GM19328 (cell line): ENCODE measurements around the gene ANKRD33B.
"Not testable (repeated sequence)": the region's sequence is repeated elsewhere in the genome, so short reads cannot be mapped to it uniquely, and the experiment has no call there.

Experiments used
- ATAC-seq: cut with Tn5 transposase; IDR thresholded peaks from one replicate; pipeline ENCODE4 v1.9.1; 2021; ENCODE audit warnings: mild to moderate bottlenecking, moderate library complexity; ENCODE audit not compliant: unreplicated experiment

Gene ANKRD33B

DNA sequence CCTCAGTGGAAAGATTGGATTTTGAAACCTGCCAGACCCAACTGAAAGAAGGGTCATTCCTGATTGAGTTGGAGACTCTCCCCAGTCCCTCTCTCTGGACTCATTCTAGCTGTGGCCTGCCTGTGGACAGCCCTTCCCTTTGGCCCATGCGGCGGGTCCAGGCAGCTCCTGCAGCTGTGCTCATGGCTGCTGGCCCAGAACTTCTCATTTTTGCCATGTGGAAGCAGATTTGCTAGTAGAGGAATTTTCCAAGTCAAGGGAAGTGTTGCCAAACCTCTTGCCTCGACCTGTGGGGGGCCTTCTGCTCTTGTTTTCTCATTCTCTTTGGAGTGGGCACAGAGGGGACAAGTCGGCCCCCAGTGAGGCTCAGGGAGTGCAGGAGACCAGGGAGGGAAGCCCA lies 89.2 kb downstream of the ANKRD33B start:
- ATAC-seq, result no peak

DNA sequence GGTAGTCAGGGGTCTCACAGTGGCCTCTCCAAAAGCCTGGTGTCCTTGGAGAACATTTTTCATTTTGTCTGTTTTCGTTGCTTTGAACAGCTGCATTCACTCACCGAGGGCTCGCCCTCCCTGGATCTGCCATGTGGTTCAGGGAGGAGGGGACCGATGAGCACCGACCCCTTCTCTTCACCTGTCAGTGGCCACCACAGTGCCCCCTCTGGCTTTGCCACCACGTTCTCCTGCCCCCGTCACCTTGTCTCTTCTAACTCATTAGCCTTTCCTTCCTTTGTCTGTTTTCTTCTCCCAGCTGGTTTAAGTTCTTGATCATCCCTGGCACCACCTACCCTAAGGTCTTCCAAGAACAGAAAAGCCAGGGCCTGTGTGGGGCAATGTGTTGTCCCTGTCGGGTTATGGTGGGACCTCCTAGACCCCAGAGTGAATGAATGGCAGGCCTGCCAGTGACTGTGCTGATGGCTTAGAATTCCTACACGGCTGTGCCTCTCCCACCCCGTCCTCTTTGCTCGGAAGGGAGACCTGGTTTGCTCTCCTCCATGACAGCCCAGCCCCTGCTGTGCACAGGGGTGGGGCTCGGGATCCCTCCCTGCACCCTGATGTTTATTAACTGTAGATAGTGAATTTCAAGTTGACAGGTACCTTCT lies 90.0 kb downstream of the ANKRD33B start:
- ATAC-seq, result no peak

DNA sequence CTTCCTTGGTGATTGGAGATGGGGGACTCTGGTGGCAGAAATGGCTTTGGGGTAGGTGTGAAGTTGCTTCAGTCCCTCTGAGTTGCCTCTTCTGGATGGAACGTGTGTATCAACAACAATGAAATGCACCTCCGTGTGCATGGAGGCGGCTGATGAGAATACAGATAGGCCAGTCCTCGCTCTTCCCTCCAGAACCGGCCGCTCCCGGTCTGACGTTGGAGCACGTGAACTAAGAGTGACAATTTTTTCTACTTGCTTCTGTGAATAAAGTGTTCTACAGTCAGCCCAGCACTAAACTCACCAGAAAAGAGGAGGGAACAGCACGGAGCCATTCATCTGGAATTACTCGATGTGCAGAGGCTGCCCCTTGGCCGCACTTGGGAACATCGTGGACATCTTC lies 90.7 kb downstream of the ANKRD33B start:
- ATAC-seq, result no peak

DNA sequence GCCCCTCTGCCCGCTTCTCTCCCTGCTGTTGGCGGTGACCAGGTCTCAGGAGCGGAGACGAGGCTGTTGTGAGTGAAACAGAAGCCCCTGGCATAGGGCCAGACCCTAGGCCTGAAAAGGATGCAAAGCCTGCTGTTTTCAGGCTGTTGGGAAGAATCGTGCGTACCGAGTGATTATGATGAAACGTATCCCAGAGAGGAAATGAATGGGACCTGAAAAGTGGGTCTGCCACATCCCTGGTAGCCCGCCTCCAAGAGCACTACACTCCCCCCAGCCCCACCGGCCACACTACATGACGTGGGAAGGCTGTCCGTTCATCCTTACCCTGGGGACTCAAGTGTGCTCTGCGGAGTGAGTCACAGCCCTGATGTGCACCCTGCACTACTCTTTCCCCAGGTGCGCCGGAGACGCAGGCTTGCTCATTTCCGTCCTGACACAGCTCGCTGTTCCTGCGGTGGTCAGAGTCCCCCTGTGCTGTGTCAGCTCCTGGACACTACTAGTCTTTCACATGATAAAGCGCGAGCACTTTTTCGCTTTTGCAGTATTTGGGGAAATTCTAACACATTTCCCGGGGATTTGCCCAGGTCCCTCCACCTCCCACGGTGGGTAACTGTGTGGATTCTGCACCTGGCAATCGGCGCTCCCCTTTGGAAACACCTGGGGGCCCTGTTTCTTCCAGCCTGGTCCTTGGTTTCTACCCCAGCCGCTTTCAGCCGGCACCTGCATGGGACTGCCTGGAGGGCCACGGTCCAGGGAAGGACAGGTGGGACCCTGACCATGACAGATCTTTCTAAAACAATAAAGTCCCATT lies 91.5 kb downstream of the ANKRD33B start:
- peak; percentile 52 for ATAC-seq

DNA sequence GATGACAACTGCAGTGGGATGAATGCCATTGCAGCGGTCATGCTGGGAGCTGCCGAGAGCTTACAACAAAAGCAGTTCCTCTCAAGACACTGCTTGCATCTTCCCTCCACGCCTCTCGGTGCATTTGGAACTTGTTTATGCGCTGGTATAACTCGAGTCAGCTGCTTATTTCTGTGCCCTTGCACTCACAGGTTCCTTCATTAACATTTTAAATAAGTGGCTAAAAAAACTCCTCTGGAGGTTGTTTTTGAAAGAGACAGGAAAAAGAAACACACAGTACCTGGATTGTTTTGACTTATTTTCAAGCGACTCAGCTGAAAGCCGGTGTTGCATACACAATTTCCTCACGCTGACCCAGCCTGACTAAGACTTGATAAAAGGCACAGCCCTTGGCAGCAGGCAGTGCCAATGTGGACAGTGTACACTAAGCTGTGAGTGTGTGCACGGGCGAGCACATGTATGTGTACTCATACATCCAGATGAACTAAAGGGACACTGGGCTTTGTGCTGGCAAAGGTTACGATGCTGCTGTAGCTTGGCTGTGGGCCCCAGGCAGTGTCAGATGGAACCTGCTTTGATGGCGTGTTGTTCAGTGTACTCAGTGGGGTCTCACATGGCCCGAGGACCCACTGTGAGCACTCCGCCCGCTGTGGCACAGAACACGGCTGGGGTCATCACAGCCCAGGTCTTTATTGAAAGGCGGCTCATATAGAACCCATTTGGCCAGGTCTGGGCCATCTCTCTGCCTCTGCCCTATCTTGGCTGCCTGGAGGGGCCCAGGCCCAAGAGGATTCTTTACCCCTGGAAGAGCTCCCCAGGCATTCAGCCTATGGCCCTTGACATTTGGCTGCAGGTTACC lies 92.3 kb downstream of the ANKRD33B start:
- no peak for ATAC-seq

DNA sequence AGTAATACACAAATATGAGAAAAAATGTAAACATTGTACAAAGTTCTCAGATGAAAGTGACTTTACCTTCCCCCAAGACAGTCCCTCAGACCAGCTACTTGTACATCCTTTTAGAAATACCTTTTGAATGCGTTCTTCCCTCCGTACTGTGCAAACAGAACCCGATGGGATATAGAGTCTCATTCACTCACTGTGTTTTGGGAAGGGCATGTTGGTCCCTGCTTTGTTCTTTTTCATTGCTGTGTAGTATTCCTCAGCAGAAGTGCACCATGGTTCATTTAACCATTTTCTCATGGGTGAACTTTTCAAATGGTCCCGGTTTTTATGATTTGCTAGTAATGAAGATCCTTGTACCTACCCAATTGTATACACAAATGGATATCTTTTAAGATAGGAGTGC lies 94.4 kb downstream of the ANKRD33B start:
- no peak for ATAC-seq

DNA sequence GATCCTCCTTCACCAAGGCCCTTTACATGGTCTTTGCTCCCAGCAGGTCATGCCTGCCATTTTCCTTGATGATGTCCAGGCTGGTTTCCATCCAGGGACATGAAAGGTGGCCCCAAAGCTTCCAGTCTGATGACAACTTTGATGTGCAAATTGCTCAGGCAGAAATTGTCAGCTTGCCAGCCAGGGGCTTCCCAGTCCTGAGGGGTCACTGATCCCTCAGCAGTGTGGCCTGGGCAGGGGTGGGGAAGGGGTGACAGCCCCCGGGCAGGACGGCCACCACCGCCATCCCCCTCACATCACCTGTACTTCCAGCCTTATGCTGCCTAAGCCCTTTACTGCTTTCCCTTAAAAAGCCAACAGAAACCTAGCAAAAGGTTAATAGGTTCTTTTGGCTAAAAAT lies 96.3 kb downstream of the ANKRD33B start:
- no peak for ATAC-seq

DNA sequence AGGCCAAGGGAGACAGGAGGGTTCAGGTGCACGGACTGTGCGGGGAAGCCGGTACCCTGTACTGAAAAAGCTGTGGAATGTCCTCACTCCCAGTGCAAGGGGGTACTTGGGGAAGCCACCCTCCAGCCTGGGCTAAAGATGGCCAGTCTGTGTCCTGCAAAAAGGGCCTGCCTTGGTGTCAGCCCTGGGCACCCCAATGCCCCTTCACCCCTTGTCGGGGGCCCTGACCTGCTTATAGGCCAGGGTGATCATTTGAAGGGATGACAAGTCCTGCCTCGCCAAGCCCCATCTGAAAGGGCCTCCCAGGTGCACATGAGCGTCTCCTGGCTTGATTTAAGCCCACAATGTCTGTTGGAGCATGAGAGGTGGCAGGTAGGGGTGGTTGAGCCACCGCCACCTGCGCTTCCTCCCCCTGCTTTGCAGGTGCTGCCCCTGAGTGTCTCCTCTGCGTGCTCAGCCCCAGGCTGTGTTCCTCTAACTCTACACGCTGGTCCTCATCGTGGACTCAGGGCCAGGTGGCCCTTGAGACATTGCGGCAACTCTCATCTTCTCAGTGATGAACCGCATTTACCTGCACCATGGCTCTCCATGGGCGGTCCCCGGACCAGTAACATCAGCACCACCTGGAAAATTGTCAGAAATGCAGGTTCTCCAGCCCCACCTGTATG lies 97.0 kb downstream of the ANKRD33B start:
- no peak for ATAC-seq

DNA sequence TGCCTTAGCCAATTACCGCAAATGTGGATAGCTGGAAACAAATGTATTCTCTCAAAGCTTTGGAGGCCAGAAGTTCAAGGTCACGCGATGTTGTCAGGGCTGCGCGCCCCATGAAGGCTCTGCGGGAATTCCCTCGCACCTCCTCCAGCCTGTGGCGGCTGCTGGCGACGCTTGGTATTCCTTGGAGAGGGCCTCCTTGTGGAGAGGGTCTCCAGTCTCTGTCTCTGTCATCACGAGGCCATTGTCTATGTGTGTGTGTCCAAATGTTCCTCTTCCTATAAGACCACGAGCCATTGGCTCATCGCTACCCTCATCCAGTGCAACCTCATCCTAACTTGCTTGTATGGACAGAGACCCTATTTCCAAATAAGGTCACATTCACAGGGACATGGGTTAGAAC lies 97.5 kb downstream of the ANKRD33B start:
- no peak for ATAC-seq

DNA sequence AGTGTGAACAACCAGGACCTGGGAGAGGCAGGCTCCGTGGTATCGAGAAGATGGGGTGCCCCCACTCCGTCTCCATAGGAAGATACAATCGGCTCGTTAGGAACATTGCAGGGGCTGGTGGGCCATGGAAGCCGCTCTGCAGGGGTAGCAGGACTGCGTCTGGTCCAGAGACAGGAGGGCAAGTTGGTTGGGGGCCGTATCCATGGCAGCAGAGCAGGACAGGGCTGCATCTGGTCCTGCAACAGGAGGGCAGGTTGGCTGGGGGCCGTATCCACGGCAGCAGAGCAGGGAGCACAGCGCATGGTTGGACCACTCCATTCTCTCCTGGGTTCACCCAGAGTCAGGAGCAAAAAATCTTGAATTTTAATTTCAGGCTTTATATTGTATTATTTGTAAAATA lies 98.2 kb downstream of the ANKRD33B start:
- ATAC-seq, result no peak

DNA sequence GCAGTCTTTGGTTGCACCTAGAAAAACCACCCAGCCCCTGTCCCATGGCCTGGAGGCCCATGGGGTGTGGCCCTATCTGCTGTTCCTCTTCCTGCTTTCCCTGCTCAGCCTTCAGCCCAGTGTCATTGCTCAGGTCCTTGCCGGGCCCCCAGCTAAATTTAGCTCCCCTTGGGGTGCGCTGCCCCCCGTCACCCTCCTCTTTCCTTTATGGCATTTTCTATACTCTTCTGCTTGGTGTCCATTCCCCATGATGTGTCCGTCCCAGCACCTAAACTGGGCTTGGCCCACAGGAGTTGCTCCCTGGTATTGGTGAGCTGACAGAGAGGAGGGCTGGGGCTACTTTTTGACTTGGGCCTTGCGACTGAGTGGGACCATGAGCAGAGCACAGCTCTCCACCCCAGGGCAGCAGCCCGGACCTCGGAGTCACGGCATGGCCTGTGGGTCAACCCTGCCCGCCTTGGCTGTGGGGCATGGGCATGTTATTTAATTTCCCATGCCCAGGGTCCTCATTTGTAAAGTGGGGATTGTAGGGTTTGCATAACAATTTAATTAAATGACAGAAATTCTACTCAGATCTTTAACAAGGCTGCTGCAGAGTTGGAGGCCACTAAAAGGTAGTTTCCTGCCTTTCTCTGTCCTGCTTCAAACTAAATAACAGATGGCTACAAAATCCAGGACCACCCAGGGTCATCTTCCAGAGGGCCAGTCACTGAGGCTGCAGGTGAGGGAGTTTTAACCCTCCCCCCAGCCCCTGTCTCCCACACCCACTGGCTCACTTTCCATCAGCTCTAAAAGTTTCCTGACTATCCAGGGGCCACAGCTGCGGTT lies 99.0 kb downstream of the ANKRD33B start:
- ATAC-seq, result no peak

DNA sequence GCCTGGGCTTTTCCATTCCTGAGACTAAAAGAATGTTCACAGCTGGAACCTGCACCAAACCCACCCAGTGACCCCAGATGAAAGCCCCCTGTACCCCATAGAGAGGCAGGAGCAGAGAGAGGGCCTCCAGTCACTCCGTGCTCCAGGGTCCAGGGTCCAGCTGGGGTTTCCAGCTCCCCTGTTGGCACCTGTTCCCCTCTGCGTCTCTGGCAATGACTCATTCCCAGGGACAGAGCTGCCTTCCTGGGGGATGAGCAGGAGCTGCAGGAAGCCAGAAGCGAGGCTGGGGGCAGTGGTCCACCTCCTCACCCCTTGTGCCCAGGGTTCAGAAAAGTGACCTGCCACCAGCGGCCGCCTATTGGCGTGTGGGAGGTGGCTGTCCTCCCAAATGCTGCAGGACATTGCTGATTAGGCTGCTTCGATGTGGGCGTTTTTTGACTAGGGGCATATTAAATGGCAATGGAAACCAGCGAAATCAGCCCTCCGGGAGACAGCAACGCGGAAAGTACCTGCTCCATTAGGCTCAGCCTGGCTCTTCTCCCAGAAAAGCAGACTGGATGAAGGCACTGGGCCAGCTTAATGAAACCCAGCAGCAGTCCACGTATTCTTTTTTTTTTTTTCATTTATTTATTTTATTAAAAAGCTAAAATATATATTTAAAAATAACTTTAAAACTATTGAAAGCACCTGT lies 99.8 kb downstream of the ANKRD33B start:
- ATAC-seq, result no peak

DNA sequence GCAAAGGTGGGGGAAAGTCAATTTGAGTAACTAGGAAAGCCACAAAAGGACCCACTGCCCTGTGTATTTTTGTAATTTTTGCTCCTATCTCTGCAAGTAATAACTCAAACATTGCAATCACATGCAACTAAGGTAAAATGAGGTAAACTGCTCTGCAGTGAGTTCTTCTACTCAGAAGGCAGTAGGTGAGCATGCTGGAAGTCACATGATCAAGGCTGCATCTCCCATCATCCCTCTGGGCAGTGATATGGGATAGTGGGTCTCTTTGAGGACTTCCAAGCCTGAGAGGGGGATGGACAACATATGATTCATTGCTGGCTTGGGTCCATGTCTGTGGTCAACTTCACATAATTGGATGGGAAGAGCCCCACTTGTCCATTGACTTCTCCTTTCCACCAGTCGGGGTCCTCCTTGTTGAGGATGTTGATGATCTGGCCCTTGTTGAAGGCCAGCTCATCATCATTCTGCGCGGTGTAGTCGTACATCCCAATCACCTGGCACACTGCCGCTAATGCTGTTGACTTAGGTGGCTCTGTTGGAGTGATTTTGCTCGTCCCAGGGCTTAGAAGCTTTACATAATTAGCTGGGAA lies 100.4 kb downstream of the ANKRD33B start:
- ATAC-seq, result not testable (repeated sequence)

DNA sequence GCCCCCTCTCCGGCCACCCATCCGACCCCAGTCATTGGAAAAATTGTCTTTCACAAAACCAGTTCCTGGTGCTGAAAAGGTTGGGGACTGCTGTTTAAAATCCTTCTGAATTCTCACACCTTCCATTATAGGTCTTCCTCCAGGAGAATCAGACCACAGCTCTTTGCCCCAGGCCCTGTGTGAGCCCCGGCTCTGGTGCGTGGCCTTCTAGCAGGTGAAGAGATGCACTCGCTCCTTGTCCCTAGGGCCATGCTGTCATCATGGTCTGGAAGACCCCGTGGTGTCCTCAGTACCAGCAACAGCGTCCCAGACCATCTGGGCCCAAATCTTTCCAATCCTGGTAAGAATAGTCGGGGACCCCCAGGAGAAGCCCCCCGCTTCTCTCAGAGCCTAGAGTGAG lies 101.9 kb downstream of the ANKRD33B start:
- ATAC-seq, result no peak

DNA sequence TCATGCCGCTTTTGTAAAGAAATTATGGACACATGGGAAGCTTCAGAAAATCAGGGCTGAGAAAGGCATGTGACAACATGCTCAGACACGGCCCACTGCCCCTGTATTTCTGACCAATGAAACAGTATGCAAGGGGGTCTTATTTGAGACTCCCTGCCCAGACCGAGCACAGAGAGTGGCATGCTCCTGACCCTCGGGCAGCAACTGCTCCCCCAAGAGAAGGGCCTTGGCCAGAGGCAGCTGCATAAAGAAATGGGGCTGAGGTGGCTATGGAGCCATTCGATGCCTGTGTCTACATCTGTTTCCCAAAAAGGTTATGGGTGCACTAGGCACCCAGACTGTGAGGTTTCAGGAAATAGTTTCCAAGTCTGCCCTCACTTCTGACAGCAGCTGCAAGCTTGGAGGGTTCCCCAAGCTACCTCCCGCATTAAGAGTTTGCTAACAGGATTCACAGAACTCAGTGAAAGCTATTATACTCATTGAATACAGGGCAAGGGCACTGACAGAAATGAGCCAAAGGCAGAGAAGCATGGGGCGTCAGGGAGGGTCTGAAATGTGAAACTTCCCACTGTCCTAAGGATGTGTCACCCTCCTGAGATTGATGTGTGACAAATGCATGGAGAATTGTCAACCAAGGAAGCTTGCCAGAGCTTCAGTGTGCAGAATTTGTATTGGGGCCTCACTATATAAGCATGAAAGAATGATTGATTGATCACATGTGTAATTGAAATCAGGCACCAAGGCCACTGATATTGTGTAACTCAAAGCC lies 102.8 kb downstream of the ANKRD33B start:
- ATAC-seq, result no peak

DNA sequence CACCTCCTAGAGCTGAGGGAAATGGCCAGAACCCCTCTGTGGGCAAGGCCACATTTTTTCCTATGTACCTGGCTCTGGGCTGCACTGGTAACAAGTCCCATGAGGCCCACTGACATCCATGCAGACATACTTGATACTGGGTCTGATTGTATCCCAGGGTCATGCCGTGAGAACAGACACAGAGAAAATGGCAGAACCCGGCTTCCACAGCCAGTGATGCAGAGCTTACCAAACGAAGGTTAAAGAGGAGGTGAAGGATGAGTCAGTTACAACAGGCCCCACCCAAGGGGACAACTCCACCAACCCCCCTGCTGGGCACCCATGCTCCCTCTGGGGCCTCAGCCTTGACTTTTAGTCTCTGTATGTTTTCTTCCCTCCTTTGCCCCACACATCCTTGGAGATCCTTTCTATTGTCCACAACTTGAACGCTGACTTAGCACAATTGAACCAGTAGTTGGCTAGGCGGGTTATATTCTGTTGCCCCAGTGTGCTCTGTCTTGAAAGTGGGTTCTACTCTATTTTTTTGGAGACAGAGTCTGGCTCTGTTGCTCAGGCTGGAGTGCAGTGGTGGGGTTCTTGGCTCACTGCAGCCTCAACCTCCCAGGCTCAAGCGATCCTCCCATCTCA lies 103.7 kb downstream of the ANKRD33B start:
- ATAC-seq, result no peak

DNA sequence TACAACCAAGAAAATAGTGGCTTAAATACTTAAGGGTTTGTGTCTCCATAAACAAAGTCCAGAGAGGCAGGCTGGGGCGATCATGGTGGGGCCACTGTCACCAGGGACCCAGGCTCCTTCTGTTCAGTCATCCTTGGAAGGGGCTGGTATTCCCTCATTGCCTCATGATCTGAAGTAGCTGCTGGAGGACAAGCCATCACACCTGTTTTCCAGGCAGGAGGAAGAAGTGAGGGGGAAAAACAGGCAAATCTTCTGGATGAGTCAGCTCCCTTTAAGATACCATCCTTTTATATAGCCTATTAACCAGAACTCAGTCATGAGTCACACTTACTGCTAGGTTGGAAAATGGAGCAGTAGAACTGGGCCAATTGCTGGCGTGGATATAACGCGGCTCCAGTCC lies 104.8 kb downstream of the ANKRD33B start:
- no peak for ATAC-seq

DNA sequence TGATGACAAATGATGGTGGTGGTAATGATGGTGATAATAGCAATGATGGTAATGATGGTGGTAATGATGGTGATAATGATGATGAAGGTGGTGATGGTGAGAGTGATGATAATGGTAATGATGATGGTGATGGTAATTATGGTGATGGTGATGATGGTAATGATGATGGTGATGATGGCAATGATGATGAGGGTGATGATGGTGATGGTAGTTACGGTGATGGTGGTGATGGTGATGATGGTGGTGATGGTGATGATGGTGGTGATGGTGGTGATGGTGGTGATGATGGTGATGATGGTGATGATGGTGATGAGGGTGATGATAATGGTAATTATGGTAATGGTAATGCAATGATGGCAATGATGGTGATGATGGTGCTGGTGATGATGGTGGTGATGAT lies 106.1 kb downstream of the ANKRD33B start:
- no peak for ATAC-seq
